Lower lobe of right lung (tissue), 2 donors: ENCODE measurements around the gene PALLD. TPM values are rescaled to one million over a fixed set of nuclear protein-coding genes. Genes with fewer than 3 reads are reported as not detected.

ENCODE experiments used
- ATAC-seq, 2 donors: fragments of 200-7000 bp; cut with Tn5 transposase; one replicate each; pipeline ENCODE4 v1.9.1; 2020 to 2022; ENCODE audit warnings: mild to moderate bottlenecking in 2 of 2, moderate library complexity in 2 of 2
- DNase-seq: peaks from one replicate; pipeline ENCODE4 v3.0.0-alpha.2; 2020
- H3K27ac ChIP-seq: fragments of 200-600 bp; one replicate; pipeline ENCODE4 v1.8.0; 2022
- H3K27me3 ChIP-seq: fragments of 200-600 bp; one replicate; pipeline ENCODE4 v1.8.0; 2022; ENCODE audit warnings: low read depth
- H3K36me3 ChIP-seq: fragments of 200-600 bp; one replicate; pipeline ENCODE4 v1.8.0; 2022; ENCODE audit warnings: mild to moderate bottlenecking
- H3K4me1 ChIP-seq: fragments of 200-600 bp; one replicate; pipeline ENCODE4 v1.8.0; 2022
- H3K4me3 ChIP-seq: fragments of 200-600 bp; one replicate; pipeline ENCODE4 v1.8.0; 2022; ENCODE audit warnings: mild to moderate bottlenecking
- H3K9me3 ChIP-seq: fragments of 200-600 bp; one replicate; pipeline ENCODE4 v1.8.0; 2022
- intact Hi-C: fragments of 100-400 bp; cut with DNase I; formaldehyde crosslinking; loops from one replicate; pipeline ENCODE4 v1.11.0; 2022
- total RNA-seq: library from RNA; stranded (reverse); fragmentation: NEBNext Ultra II Directional; extraction: Animal tissue kit (Norgen Biotek cat#: 25700); gene quantifications from one replicate; pipeline ENCODE4 v1.2.1, GENCODE V29; 2021
- TF ChIP-seq, protein P1 (sequence below): fragments of 200-600 bp; IDR thresholded peaks from one replicate; pipeline ENCODE4 v1.8.0; 2022; ENCODE audit warnings: antibody characterized with exemption, mild to moderate bottlenecking
- donor health status: DM: no; HTN: yes; CAD: no; lungs with severe emphysema.

PALLD gene
- total RNA-seq, 1 donor from 2014 or later = 91.9 TPM

DNA sequence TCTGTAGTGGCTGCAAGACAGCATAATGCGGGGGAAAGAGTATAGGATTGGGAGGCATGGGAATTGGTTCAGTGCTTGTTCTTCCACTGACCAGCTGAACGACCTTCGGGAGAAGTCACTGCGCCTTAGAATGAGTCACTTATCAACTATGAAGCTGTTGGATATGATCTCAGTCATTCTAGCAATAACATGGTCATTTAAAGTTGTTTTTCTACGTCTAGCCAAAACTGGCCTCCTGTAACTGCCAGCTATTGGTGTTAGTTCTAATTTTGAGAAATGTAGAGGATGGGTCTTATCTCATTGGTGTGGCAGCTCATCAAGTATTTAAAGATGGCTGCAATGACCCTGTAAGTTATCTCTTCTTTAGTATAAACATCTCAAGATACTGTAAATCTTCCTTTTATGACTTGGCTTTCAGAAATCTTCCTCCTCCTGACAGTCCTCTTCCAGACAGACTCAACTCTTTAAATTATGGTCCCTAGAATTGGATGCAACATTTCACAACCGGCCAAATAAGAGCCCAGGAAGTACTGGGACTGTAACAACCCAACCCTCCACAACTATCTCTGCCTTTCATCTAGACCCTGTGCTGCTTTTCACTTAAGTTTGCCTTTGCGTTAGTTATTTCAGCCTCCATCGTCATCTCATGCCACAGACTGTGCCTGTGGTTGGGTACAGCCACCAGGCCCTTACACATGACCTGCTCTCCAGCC is 269.9 kb downstream of the PALLD start:
- intact Hi-C loops = no loop called here
- Histone ChIP-seq H3K27ac (peak overlapping the region; percentile 11), H3K4me3 (no peak overlapping the region), H3K9me3 (no peaks in the 10 kb centered on the region), H3K4me1 (peaks cover 4% of the 10 kb centered on the region), H3K36me3 (no peaks in the 10 kb centered on the region), H3K27me3 (no peaks in the 10 kb centered on the region)
- TF ChIP-seq, protein P1, sequence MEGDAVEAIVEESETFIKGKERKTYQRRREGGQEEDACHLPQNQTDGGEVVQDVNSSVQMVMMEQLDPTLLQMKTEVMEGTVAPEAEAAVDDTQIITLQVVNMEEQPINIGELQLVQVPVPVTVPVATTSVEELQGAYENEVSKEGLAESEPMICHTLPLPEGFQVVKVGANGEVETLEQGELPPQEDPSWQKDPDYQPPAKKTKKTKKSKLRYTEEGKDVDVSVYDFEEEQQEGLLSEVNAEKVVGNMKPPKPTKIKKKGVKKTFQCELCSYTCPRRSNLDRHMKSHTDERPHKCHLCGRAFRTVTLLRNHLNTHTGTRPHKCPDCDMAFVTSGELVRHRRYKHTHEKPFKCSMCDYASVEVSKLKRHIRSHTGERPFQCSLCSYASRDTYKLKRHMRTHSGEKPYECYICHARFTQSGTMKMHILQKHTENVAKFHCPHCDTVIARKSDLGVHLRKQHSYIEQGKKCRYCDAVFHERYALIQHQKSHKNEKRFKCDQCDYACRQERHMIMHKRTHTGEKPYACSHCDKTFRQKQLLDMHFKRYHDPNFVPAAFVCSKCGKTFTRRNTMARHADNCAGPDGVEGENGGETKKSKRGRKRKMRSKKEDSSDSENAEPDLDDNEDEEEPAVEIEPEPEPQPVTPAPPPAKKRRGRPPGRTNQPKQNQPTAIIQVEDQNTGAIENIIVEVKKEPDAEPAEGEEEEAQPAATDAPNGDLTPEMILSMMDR = no peak
- ATAC-seq (peak in 1 of 2 donors; percentile 7), DNase-seq (no peak)

GRCh38 chr4:168769416-168769815 is 272.6 kb downstream of the PALLD start:
- Histone ChIP-seq H3K4me1 (peaks cover 4% of the 10 kb centered on the region), H3K27ac (no peak overlapping the region), H3K9me3 (no peaks in the 10 kb centered on the region), H3K4me3 (no peak overlapping the region), H3K27me3 (no peaks in the 10 kb centered on the region), H3K36me3 (no peaks in the 10 kb centered on the region)
- no peak for ATAC-seq
- TF ChIP-seq, protein P1 = no peak
- intact Hi-C loops = no loop called here
- no peak for DNase-seq

GRCh38 chr4:168769837-168770236 is 273.0 kb downstream of the PALLD start:
- no peak for DNase-seq
- H3K27ac ChIP-seq = no peak overlapping the region

DNA sequence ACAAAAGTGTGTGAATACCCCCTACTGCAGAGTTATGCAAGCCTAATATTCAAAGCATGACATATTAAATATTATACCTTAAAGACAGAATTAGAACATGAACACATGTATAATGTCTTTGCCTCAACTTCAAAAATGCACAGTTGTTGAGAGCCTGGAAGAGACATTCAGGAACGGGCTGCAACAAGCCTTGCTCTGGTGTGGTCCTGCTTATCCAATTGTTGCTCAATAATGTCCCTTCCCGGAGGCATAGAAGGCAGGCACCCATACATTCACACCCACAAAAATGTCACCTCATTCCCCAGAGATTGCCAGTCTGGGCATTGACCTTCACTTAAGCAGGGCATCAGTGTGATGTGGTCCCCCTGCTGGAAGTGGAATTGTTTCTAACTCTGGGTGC is 274.4 kb downstream of the PALLD start:
- Histone ChIP-seq H3K36me3 (no peaks in the 10 kb centered on the region), H3K9me3 (peaks cover 5% of the 10 kb centered on the region), H3K27me3 (no peaks in the 10 kb centered on the region), H3K4me3 (no peak overlapping the region), H3K4me1 (no peaks in the 10 kb centered on the region), H3K27ac (no peak overlapping the region)
- ATAC-seq (no peak), DNase-seq (no peak)
- intact Hi-C loops = no loop called here
- TF ChIP-seq, protein P1 = no peak

More at GRCh38 chr4:168769837-168770236, 273.0 kb downstream of the PALLD start:
- TF ChIP-seq, protein P1 = no peak
- no peaks in the 10 kb centered on the region for H3K36me3 ChIP-seq
- intact Hi-C loops = no loop called here
- no peak for ATAC-seq
- H3K4me3 ChIP-seq = no peak overlapping the region
- peaks cover 4% of the 10 kb centered on the region for H3K4me1 ChIP-seq
- H3K9me3 ChIP-seq = no peaks in the 10 kb centered on the region
- H3K27me3 ChIP-seq = no peaks in the 10 kb centered on the region

- no peak for DNase-seq
Observed at GRCh38 chr4:168773388-168774195, 276.7 kb downstream of the PALLD start.

More at GRCh38 chr4:168773388-168774195, 276.7 kb downstream of the PALLD start:
- Histone ChIP-seq H3K4me3 (no peak overlapping the region), H3K9me3 (peaks cover 9% of the 10 kb centered on the region), H3K4me1 (no peaks in the 10 kb centered on the region), H3K36me3 (no peaks in the 10 kb centered on the region), H3K27me3 (no peaks in the 10 kb centered on the region), H3K27ac (no peak overlapping the region)
- intact Hi-C loops = no loop called here
- ATAC-seq = no peak
- TF ChIP-seq, protein P1 = no peak
